Colonic mucosa (tissue), 4 donors: Measurements from ENCODE around the gene MORC2. TPM values are rescaled to one million over a fixed set of nuclear protein-coding genes. Genes with fewer than 3 reads are reported as not detected.

Experiments used
- DNase-seq: peaks from one replicate; pipeline ENCODE4 v3.0.0-alpha.2; 2020
- H3K27ac ChIP-seq: fragments of 200-600 bp; one replicate; pipeline ENCODE4 v1.8.0; 2021
- H3K27me3 ChIP-seq: fragments of 200-600 bp; one replicate; pipeline ENCODE4 v1.8.0; 2021
- H3K36me3 ChIP-seq: fragments of 200-600 bp; one replicate; pipeline ENCODE4 v1.8.0; 2021
- H3K4me1 ChIP-seq: fragments of 200-600 bp; one replicate; pipeline ENCODE4 v1.8.0; 2021; ENCODE audit warnings: mild to moderate bottlenecking
- H3K4me3 ChIP-seq: fragments of 200-600 bp; one replicate; pipeline ENCODE4 v1.8.0; 2021
- H3K9ac ChIP-seq, 2 donors: one replicate each; pipeline ENCODE4 v1.7.0; 2013; ENCODE audit warnings: control low read depth in 2 of 2, low read depth in 2 of 2, low read length in 2 of 2
- H3K9me3 ChIP-seq: fragments of 200-600 bp; one replicate; pipeline ENCODE4 v1.8.0; 2021
- intact Hi-C: fragments of 100-400 bp; cut with DNase I; formaldehyde crosslinking; loops from one replicate; pipeline ENCODE4 v1.14.1; 2022
- total RNA-seq, 2 donors: library from RNA; stranded (reverse); fragmentation: NEBNext Ultra II Directional in 1 of 2; extraction: Animal tissue kit (Norgen Biotek cat#: 25700) in 1 of 2; gene quantifications; one replicate each; pipeline ENCODE4 v1.2.1, GENCODE V29; 2021
- TF ChIP-seq, protein P1 (sequence below): fragments of 200-600 bp; IDR thresholded peaks from one replicate; pipeline ENCODE4 v1.8.0; 2022; ENCODE audit warnings: antibody characterized with exemption, mild to moderate bottlenecking
- donor health status: healthy.
- donor health status: DM: no; HTN: no; CAD: no.
- donor health status: DM: no; HTN: no; CAD: no.

Gene MORC2
- total RNA-seq, 2 donors from 2014 or later, result 14.3 to 22.2 TPM

DNA sequence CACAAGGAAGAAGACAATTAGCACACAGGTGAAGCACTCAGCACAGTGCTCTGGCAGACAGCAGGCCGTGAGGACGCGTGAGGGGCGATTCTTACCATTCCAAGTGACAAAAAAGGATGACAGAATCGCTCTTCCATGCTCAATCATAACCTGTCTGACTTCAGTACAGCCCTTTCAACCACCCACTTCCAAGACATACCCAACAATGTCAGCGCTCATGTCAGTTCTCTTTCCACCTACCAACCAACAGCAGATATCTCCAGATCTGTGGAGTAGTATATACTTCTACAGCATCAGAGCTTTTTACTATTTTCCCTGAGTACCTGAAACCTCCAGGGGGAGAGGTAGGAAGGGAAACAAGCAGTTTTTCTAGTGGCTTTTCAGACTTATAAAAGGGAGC is 40.2 kb downstream of the MORC2 start:
- H3K9ac ChIP-seq, result no peak overlapping the region
- no peaks in the 10 kb centered on the region for H3K4me1 ChIP-seq
- H3K27ac ChIP-seq, result no peak overlapping the region
- TF ChIP-seq, protein P1, sequence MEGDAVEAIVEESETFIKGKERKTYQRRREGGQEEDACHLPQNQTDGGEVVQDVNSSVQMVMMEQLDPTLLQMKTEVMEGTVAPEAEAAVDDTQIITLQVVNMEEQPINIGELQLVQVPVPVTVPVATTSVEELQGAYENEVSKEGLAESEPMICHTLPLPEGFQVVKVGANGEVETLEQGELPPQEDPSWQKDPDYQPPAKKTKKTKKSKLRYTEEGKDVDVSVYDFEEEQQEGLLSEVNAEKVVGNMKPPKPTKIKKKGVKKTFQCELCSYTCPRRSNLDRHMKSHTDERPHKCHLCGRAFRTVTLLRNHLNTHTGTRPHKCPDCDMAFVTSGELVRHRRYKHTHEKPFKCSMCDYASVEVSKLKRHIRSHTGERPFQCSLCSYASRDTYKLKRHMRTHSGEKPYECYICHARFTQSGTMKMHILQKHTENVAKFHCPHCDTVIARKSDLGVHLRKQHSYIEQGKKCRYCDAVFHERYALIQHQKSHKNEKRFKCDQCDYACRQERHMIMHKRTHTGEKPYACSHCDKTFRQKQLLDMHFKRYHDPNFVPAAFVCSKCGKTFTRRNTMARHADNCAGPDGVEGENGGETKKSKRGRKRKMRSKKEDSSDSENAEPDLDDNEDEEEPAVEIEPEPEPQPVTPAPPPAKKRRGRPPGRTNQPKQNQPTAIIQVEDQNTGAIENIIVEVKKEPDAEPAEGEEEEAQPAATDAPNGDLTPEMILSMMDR, result no peak
- no peak for DNase-seq
- no peaks in the 10 kb centered on the region for H3K9me3 ChIP-seq
- H3K4me3 ChIP-seq, result no peak overlapping the region
- no peaks in the 10 kb centered on the region for H3K27me3 ChIP-seq
- intact Hi-C loops, result loop anchor here (10.0 kb wide), 1 partner anchor 294 kb away; the partner anchor contains the start of gene SLC35E4
- H3K36me3 ChIP-seq, result peaks cover 7% of the 10 kb centered on the region

DNA sequence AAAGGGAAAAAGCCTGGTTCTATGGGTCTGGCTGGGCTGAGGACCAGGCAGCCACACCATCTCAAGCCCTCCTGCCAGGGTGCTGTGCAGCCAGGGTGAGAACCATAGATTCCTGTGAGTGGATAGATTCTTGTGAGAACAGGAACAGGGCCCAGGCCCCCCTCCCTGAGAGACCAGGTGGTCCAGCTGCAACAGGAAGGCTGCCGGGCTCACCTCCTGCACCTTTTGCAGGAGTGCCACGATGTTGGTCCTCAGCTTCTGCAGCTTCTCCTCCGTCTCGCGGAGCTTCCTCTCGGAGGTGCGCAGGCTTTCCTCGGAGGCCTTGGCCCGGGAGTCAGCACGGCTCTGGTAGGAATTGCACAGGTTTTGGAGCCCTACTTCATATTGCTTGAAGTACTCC is 40.8 kb downstream of the MORC2 start:
- DNase-seq, result no peak
- Histone ChIP-seq H3K36me3 (peaks cover 7% of the 10 kb centered on the region), H3K9ac (no peak overlapping the region), H3K4me3 (no peak overlapping the region), H3K4me1 (no peaks in the 10 kb centered on the region), H3K27me3 (no peaks in the 10 kb centered on the region), H3K9me3 (no peaks in the 10 kb centered on the region), H3K27ac (no peak overlapping the region)
- intact Hi-C loops, result loop anchor here (10.0 kb wide), 1 partner anchor 293 kb away; the partner anchor contains the start of gene SLC35E4
- TF ChIP-seq, protein P1, result no peak

DNA sequence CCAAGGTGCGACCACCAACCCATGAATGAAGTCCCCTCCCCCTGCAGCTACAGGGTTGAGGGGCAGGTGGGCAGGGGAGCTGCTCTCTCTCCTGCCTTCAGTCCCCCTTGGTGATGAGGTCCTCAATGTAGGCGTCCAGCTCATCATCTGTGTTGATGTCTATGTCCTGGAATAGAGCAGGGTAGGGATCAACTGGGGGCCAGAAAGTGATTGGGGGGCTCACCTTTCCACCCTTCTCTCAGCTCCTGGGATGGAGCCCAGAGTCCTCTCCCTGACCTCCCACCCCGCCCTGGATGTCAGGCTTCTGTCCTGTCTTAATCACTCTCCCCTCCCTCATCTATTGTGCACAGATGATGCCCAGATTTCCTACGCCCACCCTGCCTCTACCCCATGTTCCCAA is 41.9 kb downstream of the MORC2 start:
- H3K36me3 ChIP-seq, result peaks cover 4% of the 10 kb centered on the region
- no peak overlapping the region for H3K4me3 ChIP-seq
- H3K27ac ChIP-seq, result no peak overlapping the region
- intact Hi-C loops, result loop anchor here (10.0 kb wide), 1 partner anchor 292 kb away; the partner anchor contains the start of gene SLC35E4
- H3K4me1 ChIP-seq, result no peaks in the 10 kb centered on the region
- no peak for DNase-seq
- H3K9me3 ChIP-seq, result no peaks in the 10 kb centered on the region
- TF ChIP-seq, protein P1, result no peak
- H3K9ac ChIP-seq, result no peak overlapping the region
- no peaks in the 10 kb centered on the region for H3K27me3 ChIP-seq

DNA sequence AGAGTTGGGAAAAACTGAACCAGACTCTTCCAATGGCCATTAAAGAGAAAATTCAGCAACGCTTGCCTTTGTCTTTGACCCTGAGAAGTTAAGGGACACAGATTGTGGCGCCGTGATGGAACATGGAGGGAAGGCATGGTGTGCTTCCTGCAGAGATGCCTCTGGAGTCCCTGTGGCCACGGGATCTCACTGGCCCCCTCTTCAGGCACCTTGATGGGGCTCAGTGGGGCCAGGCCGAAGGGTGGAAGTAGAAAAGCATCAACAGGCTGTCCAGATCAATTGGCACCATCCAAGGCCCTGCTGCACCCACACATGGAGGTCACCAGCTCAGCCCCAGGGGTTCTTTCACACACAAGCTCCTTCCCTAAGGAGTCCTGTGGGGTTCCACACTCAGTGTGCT is 42.9 kb downstream of the MORC2 start:
- intact Hi-C loops, result loop anchor here (10.0 kb wide), 1 partner anchor 291 kb away; the partner anchor contains the start of gene SLC35E4
- no peaks in the 10 kb centered on the region for H3K36me3 ChIP-seq
- DNase-seq, result no peak

GRCh38 chr22:30923168-30923900 is 45.2 kb downstream of the MORC2 start:
- TF ChIP-seq, protein P1, result no peak
- H3K27me3 ChIP-seq, result no peaks in the 10 kb centered on the region
- H3K4me1 ChIP-seq, result no peaks in the 10 kb centered on the region
- H3K9ac ChIP-seq, result no peak overlapping the region
- H3K9me3 ChIP-seq, result no peaks in the 10 kb centered on the region
- DNase-seq, result no peak
- no peak overlapping the region for H3K27ac ChIP-seq
- H3K4me3 ChIP-seq, result no peak overlapping the region
- no peaks in the 10 kb centered on the region for H3K36me3 ChIP-seq
- intact Hi-C loops, result loop anchor here (10.0 kb wide), 1 partner anchor 289 kb away; the partner anchor contains the start of gene SLC35E4

More for the DNA sequence above, 42.9 kb downstream of the MORC2 start:
- Histone ChIP-seq H3K4me3 (no peak overlapping the region), H3K27ac (no peak overlapping the region), H3K4me1 (no peaks in the 10 kb centered on the region), H3K27me3 (no peaks in the 10 kb centered on the region), H3K9ac (no peak overlapping the region), H3K9me3 (no peaks in the 10 kb centered on the region)
- TF ChIP-seq, protein P1, result no peak
